C4-2B (cell line): Measurements from ENCODE around the gene ZNF275.

ENCODE experiments used
- CTCF ChIP-seq: fragments of 450-650 bp; conservative IDR thresholded peaks from 2 replicates; pipeline ENCODE4 v1.5.1; 2017; ENCODE audit warnings: mild to moderate bottlenecking
- ZFX ChIP-seq: fragments of 450-650 bp; IDR thresholded peaks from 2 replicates; pipeline ENCODE4 v1.6.1; 2017

- TF ChIP-seq CTCF (no peak), ZFX (no peak)
These were observed 33.1 kb downstream of the ZNF275 start for GRCh38 chrX:153366878-153367538.
